T-helper 2 cell treated with Interferon-gamma antibody and Interleukin-4, amounts not matched to agents 5 μg/mL and 100 μg/mL, for 36 hours (primary cell): ENCODE results near the gene ZYX.
"Not testable (repeated sequence)": the region's sequence is repeated elsewhere in the genome, so short reads cannot be mapped to it uniquely, and the experiment has no call there.

Experiments used
- DNase-seq: peaks from one replicate; pipeline ENCODE4 v3.0.0; 2021; ENCODE audit warnings: low spot score
- H3K27ac Mint-ChIP-seq: one replicate; pipeline ENCODE4 v1.8.0; 2021; ENCODE audit warnings: mild to moderate bottlenecking, mixed read lengths
- H3K27me3 Mint-ChIP-seq: one replicate; pipeline ENCODE4 v1.8.0; 2021; ENCODE audit warnings: low read depth, mixed read lengths
- H3K36me3 Mint-ChIP-seq: one replicate; pipeline ENCODE4 v1.8.0; 2021; ENCODE audit warnings: low read depth, mixed read lengths
- H3K4me1 Mint-ChIP-seq: one replicate; pipeline ENCODE4 v1.8.0; 2021; ENCODE audit warnings: low read depth, mixed read lengths
- H3K4me3 Mint-ChIP-seq: one replicate; pipeline ENCODE4 v1.8.0; 2022; ENCODE audit warnings: mild to moderate bottlenecking, moderate library complexity, mixed read lengths
- H3K9me3 Mint-ChIP-seq: one replicate; pipeline ENCODE4 v1.8.0; 2021; ENCODE audit warnings: mixed read lengths

The ZYX gene

DNA sequence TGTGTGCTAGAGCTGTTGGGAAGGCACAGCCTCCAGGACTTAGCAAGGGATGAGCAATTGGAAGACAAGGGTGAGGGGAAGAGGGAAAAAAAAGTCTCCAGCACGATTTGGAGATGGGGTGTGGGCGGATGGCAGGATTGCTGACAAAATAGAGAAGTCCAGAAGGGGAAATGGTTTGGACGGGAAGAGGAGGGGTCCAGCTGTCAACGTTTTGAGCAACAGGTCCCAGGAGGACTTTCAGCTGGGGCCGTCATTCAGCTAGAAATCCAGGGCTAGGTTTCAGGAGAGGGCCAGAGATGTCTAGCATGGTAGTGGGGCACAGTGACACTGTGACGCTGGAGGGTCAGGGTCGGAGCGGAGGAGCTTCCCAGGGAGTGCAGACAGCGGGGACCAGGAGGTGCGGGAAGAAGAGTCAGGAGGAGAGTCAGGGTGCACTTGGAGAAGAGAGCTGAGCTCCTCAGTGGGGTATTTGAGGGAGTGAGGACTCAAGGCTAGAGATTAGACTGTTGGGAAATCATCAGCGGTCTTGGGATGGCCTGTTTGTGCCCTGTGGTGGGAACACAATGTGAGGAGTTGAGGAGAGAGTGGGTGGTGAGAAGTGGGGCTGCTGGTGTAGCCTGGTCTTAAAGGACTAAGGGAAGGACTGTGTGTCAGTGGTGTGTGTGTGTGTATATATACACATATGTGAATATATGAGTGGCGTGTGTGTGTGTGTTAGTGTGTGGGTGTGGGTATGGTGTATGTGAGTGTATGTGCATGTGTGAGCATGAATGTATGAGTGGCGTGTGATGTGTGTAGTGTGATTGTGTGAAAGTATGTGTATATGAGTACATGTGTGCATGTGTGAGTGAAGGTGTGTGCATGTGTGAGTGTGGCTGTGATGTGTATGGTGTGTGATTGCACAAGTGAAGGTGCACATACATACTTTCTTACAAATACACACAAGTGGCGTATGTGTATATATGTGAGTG is 3.8 kb downstream of the ZYX start:
- no peak overlapping the region for H3K27ac Mint-ChIP-seq
- H3K9me3 Mint-ChIP-seq: no peaks in the 10 kb centered on the region
- H3K36me3 Mint-ChIP-seq: peaks cover 17% of the 10 kb centered on the region
- no peak overlapping the region for H3K4me3 Mint-ChIP-seq
- no peaks in the 10 kb centered on the region for H3K27me3 Mint-ChIP-seq
- H3K4me1 Mint-ChIP-seq: peaks cover 15% of the 10 kb centered on the region
- DNase-seq: no peak

DNA sequence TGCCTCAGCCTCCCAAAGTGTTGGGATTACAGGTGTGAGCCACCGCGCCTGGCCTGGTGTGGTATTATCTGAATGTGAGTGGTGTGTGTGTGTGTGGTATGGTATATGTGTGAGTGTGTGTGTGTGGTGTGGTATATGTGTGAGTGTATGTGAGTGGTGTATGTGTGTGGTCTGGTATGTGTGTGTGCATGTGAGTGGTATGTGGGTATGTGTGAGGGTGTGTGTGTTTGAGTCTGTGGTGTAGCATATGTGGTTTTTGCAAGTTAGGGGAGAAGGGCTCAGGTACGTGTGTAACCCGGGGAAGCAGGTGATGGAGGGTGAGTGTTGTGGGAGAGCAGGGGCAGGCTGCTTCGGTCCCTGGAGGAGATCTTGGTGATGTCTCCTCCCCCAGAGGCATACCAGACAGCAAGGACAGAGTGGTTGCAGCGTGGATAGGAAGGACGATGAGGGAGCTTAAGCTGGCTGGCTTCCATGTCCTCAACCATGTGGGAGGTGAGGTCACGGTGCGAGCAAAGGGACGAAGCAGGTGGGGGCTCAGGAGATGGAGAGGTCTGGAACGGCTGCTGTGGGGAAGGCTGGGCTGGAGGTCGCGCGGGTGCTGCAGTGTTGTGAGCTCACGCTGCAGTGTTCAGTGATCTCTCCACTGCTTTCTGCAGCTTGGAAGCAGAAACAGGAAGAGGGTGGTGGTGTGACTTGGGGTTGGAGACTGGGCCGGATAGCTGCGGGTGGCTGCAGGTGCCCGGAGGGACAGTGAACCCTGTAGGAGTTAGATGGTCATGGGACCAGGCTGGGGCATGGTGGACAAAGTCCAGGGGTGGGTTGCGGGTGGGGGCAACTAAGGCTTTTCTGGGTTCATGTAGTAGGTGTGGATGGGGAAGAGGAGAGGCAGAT is 5.0 kb downstream of the ZYX start:
- Mint-ChIP-seq H3K4me3 (no peak overlapping the region), H3K27me3 (no peaks in the 10 kb centered on the region), H3K9me3 (no peaks in the 10 kb centered on the region), H3K36me3 (peaks cover 26% of the 10 kb centered on the region), H3K27ac (no peak overlapping the region), H3K4me1 (peaks cover 17% of the 10 kb centered on the region)
- DNase-seq: no peak

DNA sequence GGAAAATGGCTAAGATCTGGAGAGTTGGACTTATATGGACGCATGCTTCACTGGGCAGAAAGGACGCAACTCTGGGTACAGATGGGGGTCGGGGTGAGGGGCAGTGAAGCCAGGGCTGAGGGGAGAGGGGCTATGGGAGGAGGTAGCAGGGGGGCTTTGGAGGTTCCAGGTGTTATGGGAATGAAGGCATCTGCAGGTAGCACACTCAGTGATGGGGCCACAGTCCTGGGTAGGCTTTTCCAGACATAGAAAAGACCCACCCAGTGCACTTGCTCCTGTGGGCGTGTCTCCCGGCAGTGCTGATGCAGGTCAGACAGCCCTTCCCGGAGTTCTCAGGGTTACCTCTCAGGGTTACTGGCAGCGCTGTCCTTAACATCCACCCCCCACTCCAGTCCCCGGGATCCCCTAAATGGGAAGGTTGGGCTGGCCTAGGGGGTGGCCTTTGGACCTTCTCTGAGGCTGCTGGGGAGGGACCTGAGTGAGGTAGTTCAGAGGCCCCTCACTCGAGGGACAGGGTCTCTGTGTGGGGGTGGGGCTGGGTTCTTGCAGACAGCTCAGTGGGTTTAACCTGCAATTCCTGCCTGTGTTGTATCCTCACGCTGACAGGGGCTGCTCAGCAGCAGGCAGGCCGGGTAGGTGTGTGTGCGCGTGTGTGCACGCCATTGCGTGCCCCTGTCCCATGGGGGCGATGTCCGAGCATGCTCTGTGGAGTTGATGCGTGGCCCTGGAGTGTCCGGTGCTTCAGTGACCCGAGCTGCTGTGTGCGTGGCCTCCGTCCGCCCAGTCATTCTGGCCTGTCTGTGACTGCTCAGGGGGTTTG is 6.2 kb downstream of the ZYX start:
- Mint-ChIP-seq H3K27me3 (no peaks in the 10 kb centered on the region), H3K9me3 (no peaks in the 10 kb centered on the region), H3K27ac (no peak overlapping the region), H3K36me3 (peaks cover 30% of the 10 kb centered on the region), H3K4me3 (no peak overlapping the region), H3K4me1 (peaks cover 16% of the 10 kb centered on the region)
- DNase-seq: no peak

DNA sequence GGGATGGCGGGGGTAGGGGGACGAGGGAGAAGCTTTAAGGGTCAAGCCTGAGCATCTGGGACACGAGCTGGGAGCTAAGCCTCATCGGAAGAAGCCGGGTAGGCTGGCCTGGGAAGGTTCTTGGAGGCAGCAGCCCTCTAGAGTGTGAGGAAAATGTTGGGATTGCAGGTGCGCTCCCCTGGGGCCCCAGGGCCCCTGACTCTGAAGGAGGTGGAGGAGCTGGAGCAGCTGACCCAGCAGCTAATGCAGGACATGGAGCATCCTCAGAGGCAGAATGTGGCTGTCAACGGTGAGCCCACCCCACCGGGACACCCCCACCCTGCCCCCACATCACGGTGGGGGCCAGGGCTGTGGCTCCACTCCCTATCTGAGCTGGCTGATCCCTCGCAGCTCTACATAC is 6.9 kb downstream of the ZYX start:
- no peak overlapping the region for H3K27ac Mint-ChIP-seq
- DNase-seq: no peak

DNA sequence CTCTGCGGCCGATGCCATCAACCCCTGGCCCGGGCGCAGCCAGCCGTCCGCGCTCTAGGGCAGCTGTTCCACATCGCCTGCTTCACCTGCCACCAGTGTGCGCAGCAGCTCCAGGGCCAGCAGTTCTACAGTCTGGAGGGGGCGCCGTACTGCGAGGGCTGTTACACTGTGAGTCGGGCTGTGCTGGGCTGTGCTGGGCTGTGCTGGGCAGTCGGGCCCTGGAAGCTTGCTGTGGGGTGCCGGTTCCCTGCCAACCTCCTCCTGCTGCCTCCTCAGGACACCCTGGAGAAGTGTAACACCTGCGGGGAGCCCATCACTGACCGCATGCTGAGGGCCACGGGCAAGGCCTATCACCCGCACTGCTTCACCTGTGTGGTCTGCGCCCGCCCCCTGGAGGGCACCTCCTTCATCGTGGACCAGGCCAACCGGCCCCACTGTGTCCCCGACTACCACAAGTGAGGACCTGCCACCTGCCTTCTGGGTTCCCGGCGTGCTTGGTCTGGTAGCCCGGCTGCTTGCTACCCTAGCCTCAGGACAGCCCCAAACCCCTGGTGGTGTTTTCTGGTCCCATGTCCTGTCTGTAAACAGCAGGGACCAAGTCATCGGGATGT is 7.5 kb downstream of the ZYX start:
- Mint-ChIP-seq H3K27ac (no peak overlapping the region), H3K27me3 (no peaks in the 10 kb centered on the region), H3K9me3 (no peaks in the 10 kb centered on the region), H3K36me3 (peaks cover 31% of the 10 kb centered on the region), H3K4me1 (peaks cover 8% of the 10 kb centered on the region), H3K4me3 (no peak overlapping the region)
- no peak for DNase-seq

More for the DNA sequence above, 6.9 kb downstream of the ZYX start:
- H3K27me3 Mint-ChIP-seq: no peaks in the 10 kb centered on the region
- peaks cover 31% of the 10 kb centered on the region for H3K36me3 Mint-ChIP-seq
- H3K4me3 Mint-ChIP-seq: no peak overlapping the region
- peaks cover 10% of the 10 kb centered on the region for H3K4me1 Mint-ChIP-seq
- H3K9me3 Mint-ChIP-seq: no peaks in the 10 kb centered on the region

DNA sequence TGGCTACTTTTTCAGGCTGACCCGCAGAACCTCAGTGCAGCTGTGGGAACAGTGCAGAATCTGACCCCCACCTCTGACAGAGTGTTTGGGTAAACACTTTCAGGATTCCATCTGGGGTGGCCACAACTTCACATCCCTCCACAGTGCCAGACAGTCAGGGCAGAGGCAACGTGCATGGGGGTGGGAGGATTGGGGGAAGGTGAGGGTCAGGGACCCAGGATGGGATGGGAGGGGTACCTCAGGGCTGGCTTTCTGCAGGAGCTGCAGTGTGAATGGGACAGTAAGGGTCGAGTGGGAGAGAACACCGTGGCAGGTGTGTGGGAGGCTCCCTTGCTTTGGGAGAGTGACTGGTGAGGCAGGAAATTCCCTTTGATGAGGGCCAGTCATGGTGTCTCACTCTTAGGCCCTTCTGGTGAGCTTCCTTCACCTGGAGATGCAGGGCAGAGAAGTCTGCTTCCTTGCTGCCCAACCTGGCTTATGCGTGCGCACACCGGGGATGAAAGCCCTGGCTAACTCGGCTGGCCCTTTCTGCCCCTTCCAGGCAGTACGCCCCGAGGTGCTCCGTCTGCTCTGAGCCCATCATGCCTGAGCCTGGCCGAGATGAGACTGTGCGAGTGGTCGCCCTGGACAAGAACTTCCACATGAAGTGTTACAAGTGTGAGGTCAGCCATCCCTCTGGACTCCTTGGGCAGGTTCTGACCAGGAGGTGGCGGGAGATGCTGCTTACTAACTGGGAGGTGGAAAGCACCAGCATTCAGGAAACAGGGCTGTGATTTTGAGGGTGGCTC is 8.4 kb downstream of the ZYX start:
- peaks cover 31% of the 10 kb centered on the region for H3K36me3 Mint-ChIP-seq
- no peaks in the 10 kb centered on the region for H3K27me3 Mint-ChIP-seq
- no peak overlapping the region for H3K4me3 Mint-ChIP-seq
- H3K4me1 Mint-ChIP-seq: peaks cover 8% of the 10 kb centered on the region
- no peak for DNase-seq
- H3K27ac Mint-ChIP-seq: peak overlapping the region; percentile 60
- H3K9me3 Mint-ChIP-seq: no peaks in the 10 kb centered on the region

DNA sequence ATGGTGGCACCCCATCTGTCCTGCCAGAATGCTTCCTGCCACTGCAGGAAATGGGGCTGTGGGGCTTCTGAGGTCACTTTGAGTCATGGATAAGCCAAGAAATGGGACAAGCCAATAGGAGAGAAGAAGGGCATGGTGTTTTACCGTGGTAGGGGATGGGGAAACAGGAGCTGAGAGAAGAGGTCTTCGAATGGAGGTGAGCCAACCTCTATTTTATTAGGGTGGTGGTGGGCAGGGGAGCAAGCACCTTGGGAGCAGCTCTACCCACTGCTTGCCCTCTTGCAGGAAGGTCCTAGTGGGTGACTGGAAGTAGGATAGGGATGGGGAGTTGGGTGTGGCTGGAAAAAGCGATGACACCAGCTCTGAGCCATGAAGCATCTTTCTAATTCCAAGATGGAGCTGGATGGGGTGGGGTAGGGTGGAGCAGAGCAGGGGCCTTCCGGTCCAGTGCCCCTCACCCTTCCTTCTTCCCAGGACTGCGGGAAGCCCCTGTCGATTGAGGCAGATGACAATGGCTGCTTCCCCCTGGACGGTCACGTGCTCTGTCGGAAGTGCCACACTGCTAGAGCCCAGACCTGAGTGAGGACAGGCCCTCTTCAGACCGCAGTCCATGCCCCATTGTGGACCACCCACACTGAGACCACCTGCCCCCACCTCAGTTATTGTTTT is 9.1 kb downstream of the ZYX start:
- Mint-ChIP-seq H3K4me1 (peaks cover 10% of the 10 kb centered on the region), H3K9me3 (no peaks in the 10 kb centered on the region), H3K27ac (peak overlapping the region; percentile 60), H3K36me3 (peaks cover 31% of the 10 kb centered on the region), H3K4me3 (no peak overlapping the region), H3K27me3 (no peaks in the 10 kb centered on the region)
- no peak for DNase-seq

DNA sequence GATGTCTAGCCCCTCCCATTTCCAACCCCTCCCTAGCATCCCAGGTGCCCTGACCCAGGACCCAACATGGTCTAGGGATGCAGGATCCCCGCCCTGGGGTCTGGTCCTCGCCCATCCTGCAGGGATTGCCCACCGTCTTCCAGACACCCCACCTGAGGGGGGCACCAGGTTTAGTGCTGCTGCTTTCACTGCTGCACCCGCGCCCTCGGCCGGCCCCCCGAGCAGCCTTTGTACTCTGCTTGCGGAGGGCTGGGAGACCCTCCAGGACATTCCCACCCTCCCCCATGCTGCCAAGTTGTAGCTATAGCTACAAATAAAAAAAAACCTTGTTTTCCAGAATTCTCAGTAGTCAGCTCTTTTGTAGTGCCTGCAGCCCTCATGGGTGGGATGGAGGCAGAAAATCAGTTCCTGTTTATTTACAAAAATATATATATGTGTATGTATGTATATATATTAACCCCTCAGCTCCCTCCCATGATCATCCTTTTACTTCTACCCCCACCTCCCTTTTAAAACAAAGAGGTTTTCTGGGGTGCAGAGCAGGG is 9.7 kb downstream of the ZYX start:
- Mint-ChIP-seq H3K27me3 (no peaks in the 10 kb centered on the region), H3K4me1 (peaks cover 11% of the 10 kb centered on the region), H3K36me3 (peaks cover 31% of the 10 kb centered on the region), H3K27ac (no peak overlapping the region), H3K4me3 (no peak overlapping the region), H3K9me3 (no peaks in the 10 kb centered on the region)
- DNase-seq: no peak

DNA sequence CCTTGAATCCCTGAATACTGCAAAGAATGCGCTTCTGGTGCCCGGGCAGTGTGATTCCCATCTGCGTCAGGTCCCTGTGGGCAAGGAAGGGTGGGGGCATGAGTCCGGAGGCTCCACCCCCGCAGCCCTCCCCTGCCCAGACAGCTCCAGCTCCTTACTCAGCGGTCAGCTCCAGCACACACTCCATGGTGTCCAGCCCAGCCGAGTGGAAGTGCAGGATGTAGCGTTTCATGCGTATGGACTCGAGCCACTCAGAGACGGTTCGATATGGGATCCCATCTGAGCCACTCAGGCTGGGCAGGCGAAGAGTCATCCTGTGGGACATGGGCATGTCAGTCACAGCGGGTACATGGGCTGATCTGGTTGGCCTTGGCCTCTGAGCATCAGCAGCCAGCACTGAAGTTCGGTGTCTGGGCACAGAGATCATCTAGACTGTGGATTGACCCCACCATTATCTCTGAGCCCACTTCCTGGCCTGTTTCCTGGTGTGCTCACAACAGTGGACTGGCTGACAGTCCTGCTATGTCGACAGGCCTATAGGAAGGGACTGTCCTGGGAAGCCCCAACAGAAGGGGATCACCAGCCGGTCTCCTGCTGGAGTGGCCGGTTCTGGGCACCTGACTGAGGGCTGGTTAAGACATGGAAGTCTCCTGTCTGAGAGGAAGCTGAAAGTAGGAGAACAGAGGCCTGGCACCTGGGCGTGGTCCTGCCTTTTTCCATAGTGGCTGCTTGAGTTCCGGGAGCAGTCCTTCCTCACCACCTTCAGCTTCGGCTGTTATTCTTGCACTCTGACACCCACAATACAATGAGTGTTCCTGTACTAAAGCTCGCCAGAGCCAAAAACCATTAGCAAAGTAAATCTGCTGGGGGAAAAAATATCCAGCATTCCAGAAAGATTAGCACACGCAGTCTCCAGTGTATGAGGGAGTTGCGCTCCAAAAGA is 10.6 kb downstream of the ZYX start:
- Mint-ChIP-seq H3K9me3 (no peaks in the 10 kb centered on the region), H3K27me3 (no peaks in the 10 kb centered on the region), H3K27ac (no peak overlapping the region), H3K36me3 (peaks cover 31% of the 10 kb centered on the region), H3K4me1 (peaks cover 11% of the 10 kb centered on the region), H3K4me3 (no peak overlapping the region)
- no peak for DNase-seq

DNA sequence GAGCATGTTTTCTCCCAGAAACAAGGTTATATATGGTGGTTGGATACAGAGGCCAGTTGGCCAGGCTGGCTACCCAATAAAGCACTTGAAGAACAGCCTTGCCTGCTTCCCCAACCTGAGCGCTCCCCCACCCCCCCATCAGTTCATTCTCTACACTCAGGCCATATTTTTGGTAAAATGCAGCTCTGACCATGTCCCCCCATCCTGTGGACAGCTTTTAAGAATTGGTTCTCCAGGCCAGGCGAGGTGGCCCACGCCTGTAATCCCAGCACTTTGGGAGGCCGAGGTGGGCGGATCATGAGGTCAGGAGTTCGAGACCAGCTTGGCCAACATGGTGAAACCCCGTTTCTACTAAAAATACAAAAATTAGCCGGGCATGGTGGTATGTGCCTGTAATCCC is 11.3 kb downstream of the ZYX start:
- DNase-seq, H3K9me3 Mint-ChIP-seq, H3K27me3 Mint-ChIP-seq, H3K4me3 Mint-ChIP-seq, H3K27ac Mint-ChIP-seq: not testable (repeated sequence)
- peaks cover 11% of the 10 kb centered on the region for H3K4me1 Mint-ChIP-seq
- peaks cover 31% of the 10 kb centered on the region for H3K36me3 Mint-ChIP-seq

DNA sequence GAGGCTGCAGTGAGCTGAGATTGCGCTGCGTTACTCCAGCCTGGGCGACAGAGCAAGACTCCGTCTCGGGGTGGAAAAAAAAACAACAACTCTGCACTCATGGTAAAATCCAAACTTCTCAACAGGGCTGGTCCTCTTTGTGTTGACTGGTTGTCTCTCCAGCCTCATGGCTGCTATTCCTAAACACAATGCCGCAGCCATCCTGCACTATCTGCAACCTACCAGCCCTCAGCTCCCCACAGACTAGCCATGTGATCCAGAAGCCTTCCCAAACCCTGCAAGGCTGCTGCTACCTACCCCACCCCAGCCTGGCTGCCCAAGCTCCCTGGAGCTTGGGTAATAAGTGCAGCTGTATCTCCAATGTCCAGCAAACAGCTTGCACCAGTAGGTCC is 11.7 kb downstream of the ZYX start:
- no peaks in the 10 kb centered on the region for H3K9me3 Mint-ChIP-seq
- peaks cover 11% of the 10 kb centered on the region for H3K4me1 Mint-ChIP-seq
- no peaks in the 10 kb centered on the region for H3K27me3 Mint-ChIP-seq
- H3K4me3 Mint-ChIP-seq: no peak overlapping the region
- H3K27ac Mint-ChIP-seq: no peak overlapping the region
- DNase-seq: no peak
- H3K36me3 Mint-ChIP-seq: peaks cover 31% of the 10 kb centered on the region
